Panc1 (cell line): ENCODE data around the gene FARP1.

Experiments used
- POLR2AphosphoS5 ChIP-seq: IDR thresholded peaks from 2 replicates; pipeline ENCODE4 v1.6.1; 2012; ENCODE audit warnings: mild to moderate bottlenecking, low read depth, low read length, moderate library complexity
- REST ChIP-seq, 2 experiments: IDR thresholded peaks; 2 replicates each; pipeline ENCODE4 v1.6.1; 2011 to 2012; ENCODE audit warnings: low read depth in 2 of 2, control low read depth in 1 of 2, low read length in 1 of 2, mild to moderate bottlenecking in 1 of 2, moderate library complexity in 1 of 2; ENCODE audit not compliant: insufficient read depth in 1 of 2
- TF ChIP-seq, protein P1 (sequence below): fragments of 450-650 bp; IDR thresholded peaks from 2 replicates; pipeline ENCODE4 v1.5.1; 2017; ENCODE audit warnings: mild to moderate bottlenecking

GRCh38 chr13:98411617-98412265 lies 268.8 kb downstream of the FARP1 start:
- TF ChIP-seq, protein P1, sequence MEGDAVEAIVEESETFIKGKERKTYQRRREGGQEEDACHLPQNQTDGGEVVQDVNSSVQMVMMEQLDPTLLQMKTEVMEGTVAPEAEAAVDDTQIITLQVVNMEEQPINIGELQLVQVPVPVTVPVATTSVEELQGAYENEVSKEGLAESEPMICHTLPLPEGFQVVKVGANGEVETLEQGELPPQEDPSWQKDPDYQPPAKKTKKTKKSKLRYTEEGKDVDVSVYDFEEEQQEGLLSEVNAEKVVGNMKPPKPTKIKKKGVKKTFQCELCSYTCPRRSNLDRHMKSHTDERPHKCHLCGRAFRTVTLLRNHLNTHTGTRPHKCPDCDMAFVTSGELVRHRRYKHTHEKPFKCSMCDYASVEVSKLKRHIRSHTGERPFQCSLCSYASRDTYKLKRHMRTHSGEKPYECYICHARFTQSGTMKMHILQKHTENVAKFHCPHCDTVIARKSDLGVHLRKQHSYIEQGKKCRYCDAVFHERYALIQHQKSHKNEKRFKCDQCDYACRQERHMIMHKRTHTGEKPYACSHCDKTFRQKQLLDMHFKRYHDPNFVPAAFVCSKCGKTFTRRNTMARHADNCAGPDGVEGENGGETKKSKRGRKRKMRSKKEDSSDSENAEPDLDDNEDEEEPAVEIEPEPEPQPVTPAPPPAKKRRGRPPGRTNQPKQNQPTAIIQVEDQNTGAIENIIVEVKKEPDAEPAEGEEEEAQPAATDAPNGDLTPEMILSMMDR: no peak
- TF ChIP-seq POLR2AphosphoS5: no peak
- TF ChIP-seq REST (IDR thresholded peaks at IDR 0.05; ENCODE audit: insufficient read depth in 1 of 2, low read depth in 2 of 2, low read length in 1 of 2): no peak
